Measurements from ENCODE around the gene TNNI2.

Gene TNNI2

GRCh38 chr11:1847006-1847735, 8.4 kb downstream of the TNNI2 start:
- no peak for DNase-seq

GRCh38 chr11:1847926-1848639, 9.3 kb downstream of the TNNI2 start:
- peak; percentile 6 for DNase-seq

GRCh38 chr11:1848640-1849430, 10.1 kb downstream of the TNNI2 start:
- no peak for DNase-seq

GRCh38 chr11:1851468-1852180, 12.8 kb downstream of the TNNI2 start:
- no peak for DNase-seq

DNA sequence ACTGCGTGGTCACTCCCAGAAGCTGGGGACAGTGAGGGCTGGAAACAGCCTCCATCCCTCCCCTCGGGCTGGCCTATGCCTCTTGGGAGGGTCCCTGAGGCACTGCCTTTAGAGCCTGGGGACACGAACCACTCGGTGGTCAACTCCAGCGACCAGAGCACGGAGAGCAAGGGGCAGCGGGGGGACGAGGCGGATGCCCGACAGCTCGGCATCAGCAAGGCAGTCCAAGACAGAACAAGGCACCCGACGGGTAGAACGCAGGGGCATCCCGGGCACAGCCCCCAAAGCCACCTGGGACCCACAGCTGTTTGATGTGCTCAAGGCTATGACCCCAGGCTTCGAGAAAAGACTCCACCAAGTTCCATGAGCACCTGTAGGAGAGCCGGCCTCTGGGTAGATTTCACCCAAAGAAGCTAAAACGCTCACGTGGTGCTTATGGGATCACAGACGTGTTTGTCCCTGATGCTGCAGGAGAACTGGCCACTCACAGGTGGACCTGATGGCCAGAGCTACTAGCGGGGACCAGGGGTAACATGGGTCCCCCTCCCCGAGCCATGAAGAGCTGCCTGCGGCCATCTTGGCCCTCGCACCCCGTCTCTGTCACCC, 13.6 kb downstream of the TNNI2 start:
- no peak for DNase-seq

- DNase-seq, result no peak
Observed at GRCh38 chr11:1852877-1853276, 14.1 kb downstream of the TNNI2 start, which contains the start of gene LSP1. Gene LSP1, plus strand, starts transcription at chr11:1853084. Its CDS starts 61 bp downstream, at chr11:1853145.

- no peak for DNase-seq
Observed at GRCh38 chr11:1853376-1854131, 14.8 kb downstream of the TNNI2 start.

- DNase-seq, result no peak
Observed at GRCh38 chr11:1854132-1854948, 15.6 kb downstream of the TNNI2 start.

- no peak for DNase-seq
Observed at GRCh38 chr11:1854949-1855885, 16.4 kb downstream of the TNNI2 start.

GRCh38 chr11:1855886-1856265, 17.1 kb downstream of the TNNI2 start:
- DNase-seq, result no peak

DNA sequence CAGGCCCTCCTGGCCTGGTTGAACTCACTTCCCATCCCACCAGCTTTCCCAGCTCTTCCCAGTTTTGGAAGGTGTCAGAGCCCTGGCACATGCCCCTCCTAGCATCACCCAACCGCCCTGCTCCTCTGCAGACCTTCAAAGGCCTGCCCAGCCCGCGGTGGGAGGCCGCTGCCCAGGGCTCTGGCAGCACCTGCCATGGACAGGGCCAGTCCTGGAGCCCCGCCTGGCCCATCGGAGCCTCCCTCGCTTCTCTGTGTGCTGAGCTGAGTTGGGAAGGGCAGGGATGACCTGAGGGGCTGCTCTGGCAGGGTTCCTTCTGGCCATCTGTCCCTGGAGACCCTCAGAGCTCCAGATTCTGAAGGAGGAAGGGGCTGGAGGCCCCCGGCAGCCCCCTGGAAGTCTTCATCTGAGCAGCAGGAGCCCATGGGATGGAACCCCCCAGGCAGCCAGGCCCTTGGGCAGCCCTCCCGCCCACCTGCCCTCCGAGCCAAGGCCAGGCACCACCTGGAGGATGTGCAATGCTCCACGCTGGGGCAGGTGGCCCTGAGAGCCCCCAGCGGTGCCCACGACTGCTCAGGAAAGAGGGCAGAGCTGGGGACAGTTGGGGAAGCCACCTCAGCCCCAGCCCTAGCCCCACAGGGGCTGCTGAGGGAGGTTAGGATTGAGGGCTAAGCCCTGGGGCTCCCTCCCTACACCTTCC, 17.7 kb downstream of the TNNI2 start:
- no peak for DNase-seq

- DNase-seq, result no peak
Observed at GRCh38 chr11:1857064-1857463, 18.3 kb downstream of the TNNI2 start.

DNA sequence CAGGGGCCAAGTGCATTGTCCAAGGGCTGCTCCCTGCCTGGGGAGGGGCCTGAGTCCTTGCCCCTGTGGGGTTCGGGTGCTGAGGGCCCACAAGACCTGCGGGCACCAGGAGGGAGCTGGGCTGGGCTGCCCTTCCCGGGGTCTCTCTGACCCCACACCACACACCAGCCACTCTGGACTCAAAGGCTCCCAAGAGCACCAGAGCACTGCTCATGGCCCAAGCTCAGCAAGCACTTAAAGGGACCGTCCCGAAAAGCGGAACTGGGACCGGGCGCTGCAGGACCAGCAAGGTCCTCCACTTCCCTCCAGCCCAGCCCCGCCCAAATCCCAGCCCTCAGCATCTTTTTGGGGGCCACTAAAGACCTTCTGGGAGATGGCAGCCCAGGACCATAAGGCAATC, 19.4 kb downstream of the TNNI2 start:
- no peak for DNase-seq

- DNase-seq, result no peak
Observed at GRCh38 chr11:1858576-1858975, 19.8 kb downstream of the TNNI2 start.

DNA sequence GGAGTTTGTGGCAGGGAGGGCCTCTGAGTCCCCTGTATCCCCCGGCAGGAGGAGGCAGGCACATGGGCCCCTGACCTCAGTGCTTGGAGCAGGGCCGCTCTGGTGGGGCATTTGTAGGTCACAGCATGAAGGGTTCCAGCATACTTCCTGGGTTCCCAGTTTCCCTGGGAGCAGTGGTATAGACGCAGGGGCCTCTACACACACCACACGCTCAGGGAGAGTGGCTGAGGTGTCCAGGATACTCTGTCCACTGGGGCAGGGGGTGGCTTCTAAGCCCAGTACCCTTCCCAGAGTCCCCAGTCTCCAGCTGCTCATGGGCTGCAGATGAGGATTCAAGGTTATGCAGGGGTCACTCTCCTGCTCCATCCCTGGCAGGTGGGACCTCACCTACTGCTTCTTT, 20.2 kb downstream of the TNNI2 start:
- no peak for DNase-seq

DNA sequence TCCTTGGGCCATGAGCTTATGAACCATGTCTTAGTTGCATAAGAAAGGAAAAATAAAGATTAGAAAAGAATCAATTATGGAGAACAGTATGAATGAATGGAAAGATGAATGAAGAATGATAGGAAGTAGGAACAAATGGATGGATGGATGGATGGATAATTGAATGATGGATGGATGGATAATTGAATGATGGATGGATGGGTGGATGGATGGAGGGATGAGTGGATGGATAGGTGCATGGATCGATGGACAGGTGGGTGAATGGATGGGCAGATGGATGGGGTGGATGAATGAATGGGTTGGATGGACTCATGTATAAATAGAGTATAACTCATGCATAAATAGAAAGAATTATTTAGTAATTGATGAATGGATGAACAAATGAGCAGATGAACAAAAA, 21.3 kb downstream of the TNNI2 start:
- no peak for DNase-seq

GRCh38 chr11:1861435-1862411, 22.9 kb downstream of the TNNI2 start:
- DNase-seq, result no peak

Measured in fibroblast of upper back skin (primary cell).